Esophagus muscularis mucosa (tissue), 4 donors: ENCODE results near the gene ABHD16B.

Experiments used
- CTCF ChIP-seq, 3 experiments: fragments of 200-600 bp in 2 of 3; fragments of 450-650 bp in 1 of 3; sonication (generic) in 2 of 3; IDR thresholded peaks; one replicate each; pipeline ENCODE4 v1.5.1; 2017 to 2019; ENCODE audit warnings: antibody characterized with exemption in 3 of 3, mild to moderate bottlenecking in 2 of 3, moderate library complexity in 1 of 3
- EP300 ChIP-seq: sonication (generic); formaldehyde crosslinking; IDR thresholded peaks from one replicate; pipeline ENCODE4 v1.6.1; 2017; ENCODE audit warnings: antibody characterized with exemption
- POLR2A ChIP-seq: fragments of 450-650 bp; IDR thresholded peaks from one replicate; pipeline ENCODE4 v1.6.1; 2017; ENCODE audit warnings: antibody characterized with exemption, moderate library complexity, mild to moderate bottlenecking, low read depth
- POLR2AphosphoS5 ChIP-seq, 2 donors: sonication (generic); formaldehyde crosslinking; IDR thresholded peaks; one replicate each; pipeline ENCODE4 v1.6.1; 2017; ENCODE audit warnings: antibody characterized with exemption in 2 of 2

DNA sequence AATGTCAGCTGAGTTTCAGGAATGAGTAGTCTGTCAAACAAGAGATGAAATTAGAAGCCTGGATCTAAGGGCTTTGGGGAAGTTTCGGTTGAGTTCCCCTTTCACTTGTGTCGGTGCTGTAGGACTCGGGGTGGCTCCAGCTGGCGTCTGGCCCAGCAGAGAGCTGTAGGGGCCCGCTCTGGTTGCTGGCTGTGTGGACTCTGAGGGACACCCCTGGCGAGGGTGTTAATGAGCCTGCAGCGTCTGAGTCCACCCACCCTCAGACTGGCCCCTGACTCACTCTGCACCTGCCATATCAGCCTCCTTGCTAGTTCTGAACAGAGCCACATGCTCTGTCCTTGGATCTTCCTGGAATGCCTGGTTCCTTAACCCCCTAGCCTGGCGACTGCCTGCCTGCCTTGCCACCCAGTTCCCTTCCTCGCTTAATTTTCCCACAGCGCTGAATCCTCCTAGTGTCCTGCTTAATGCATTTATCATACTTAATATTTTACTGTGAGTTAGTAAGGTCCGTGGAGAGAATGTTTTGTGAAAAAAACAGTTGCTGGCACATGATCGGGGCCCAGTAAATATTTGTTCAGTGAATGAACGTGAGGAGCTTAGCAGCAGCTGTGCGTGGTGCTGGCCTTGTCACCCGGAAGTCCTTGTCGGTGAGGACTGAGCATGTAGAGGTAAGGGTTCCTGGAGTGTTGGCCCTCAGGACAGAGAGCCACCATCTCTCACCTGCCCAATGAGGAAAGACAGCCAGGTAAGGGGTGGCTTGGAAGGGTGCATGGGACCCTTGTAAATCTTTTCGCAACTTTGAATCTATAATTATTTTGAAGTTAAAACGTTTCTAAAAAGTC, 35.2 kb downstream of the ABHD16B start:
- no peak for TF ChIP-seq POLR2A
- TF ChIP-seq CTCF (IDR thresholded peaks at IDR 0.05): no peak
- TF ChIP-seq POLR2AphosphoS5 (IDR thresholded peaks at IDR 0.05): no peak
- TF ChIP-seq EP300: no peak
